Activated B cell treated with CpG ODN at 0.5 μM for 24 hours (primary cell): ENCODE data around the gene CAPZA1. TPM values are rescaled to one million over a fixed set of nuclear protein-coding genes. Genes with fewer than 3 reads are reported as not detected.

Experiments
- ATAC-seq: fragments of 200-7000 bp; cut with Tn5 transposase; one replicate; pipeline ENCODE4 v1.10.0; 2021; ENCODE audit warnings: low read depth, mild to moderate bottlenecking, moderate library complexity
- CTCF ChIA-PET: fragments of 350-600 bp; sonication (Branson Sonifier 250); formaldehyde crosslinking; loops from one replicate; lab custom pipeline; 2021; ENCODE audit warnings: antibody characterized with exemption; lab: Charles Lee
- POLR2A ChIA-PET: fragments of 350-600 bp; sonication (Branson Sonifier 250); formaldehyde crosslinking; loops from one replicate; lab custom pipeline; 2021; ENCODE audit warnings: antibody characterized with exemption; lab: Charles Lee
- DNase-seq: peaks from one replicate; pipeline ENCODE4 v3.0.0; 2022
- H3K27ac Mint-ChIP-seq: one replicate; pipeline ENCODE4 v1.8.0; 2020; ENCODE audit warnings: mixed read lengths
- H3K27me3 Mint-ChIP-seq: one replicate; pipeline ENCODE4 v1.8.0; 2021; ENCODE audit warnings: mixed read lengths
- H3K36me3 Mint-ChIP-seq: one replicate; pipeline ENCODE4 v1.8.0; 2021; ENCODE audit warnings: low read depth, mixed read lengths
- H3K4me1 Mint-ChIP-seq: one replicate; pipeline ENCODE4 v1.8.0; 2021; ENCODE audit warnings: mixed read lengths
- H3K4me3 Mint-ChIP-seq: one replicate; pipeline ENCODE4 v1.8.0; 2020; ENCODE audit warnings: mild to moderate bottlenecking, mixed read lengths
- H3K9me3 Mint-ChIP-seq: one replicate; pipeline ENCODE4 v1.8.0; 2020; ENCODE audit warnings: mixed read lengths
- CTCF ChIP-seq: fragments of 200-600 bp; IDR thresholded peaks from one replicate; pipeline ENCODE4 v1.8.0; 2022; ENCODE audit warnings: antibody characterized with exemption, mild to moderate bottlenecking
- intact Hi-C: fragments of 100-400 bp; cut with micrococcal nuclease; formaldehyde crosslinking; loops from one replicate; pipeline ENCODE4 v1.15.1; 2024
- total RNA-seq: library from RNA; stranded (reverse); gene quantifications from 2 replicates; pipeline ENCODE4 v1.2.3, GENCODE V29; 2022

The CAPZA1 gene
- total RNA-seq = 221 and 227 TPM in 2 replicates

GRCh38 chr1:112619518-112620376 is at the start of gene CAPZA1:
CAPZA1 (plus strand) TSS chr1:112619832; CDS start chr1:112619845, 13 bp downstream.
- H3K4me3 Mint-ChIP-seq = peak within 1 kb of the TSS; percentile 97
- ATAC-seq (peak; percentile 83), DNase-seq (peak; percentile 82)
- H3K9me3 Mint-ChIP-seq = no peaks in the 10 kb centered on the region
- H3K27ac Mint-ChIP-seq = peak within 1 kb of the TSS; percentile 99
- POLR2A ChIA-PET = interaction anchor here (0.6 to 4.0 kb wide), 24 partner anchors 8 to 1891 kb away, joined by 3 to 39 read pairs (median 5); partner anchors contain the start of genes CTTNBP2NL, MOV10, PHTF1 and PPM1J
- CTCF ChIA-PET = interaction anchor here (1.6 to 2.0 kb wide), 2 partner anchors 89 to 229 kb away, joined by 3 to 7 read pairs; no protein-coding TSS in a partner anchor
- H3K4me1 Mint-ChIP-seq = peaks cover 54% of the 10 kb centered on the region
- intact Hi-C loops = loop anchor here (1.0 to 10.0 kb wide), 11 partner anchors 15 to 1477 kb away; partner anchors contain the start of genes C1orf162, CEPT1, DRAM2 and LRIG2
- H3K27me3 Mint-ChIP-seq = no peaks in the 10 kb centered on the region
- no peak for TF ChIP-seq CTCF
- H3K36me3 Mint-ChIP-seq = peaks cover 41% of the 10 kb centered on the region

- no peak for ATAC-seq
- no peaks in the 10 kb centered on the region for H3K4me1 Mint-ChIP-seq
- no peak overlapping the region for H3K4me3 Mint-ChIP-seq
- POLR2A ChIA-PET = no interaction called here
- H3K9me3 Mint-ChIP-seq = no peaks in the 10 kb centered on the region
- peaks cover 37% of the 10 kb centered on the region for H3K36me3 Mint-ChIP-seq
- CTCF ChIA-PET = no interaction called here
- H3K27ac Mint-ChIP-seq = no peak overlapping the region
- H3K27me3 Mint-ChIP-seq = no peaks in the 10 kb centered on the region
- TF ChIP-seq CTCF = no peak
- intact Hi-C loops = no loop called here
- DNase-seq = no peak
These were observed 44.4 kb upstream of the CAPZA1 start for GRCh38 chr1:112575154-112575804.

- Mint-ChIP-seq H3K36me3 (peaks cover 39% of the 10 kb centered on the region), H3K27me3 (no peaks in the 10 kb centered on the region), H3K27ac (no peak overlapping the region), H3K4me3 (no peak overlapping the region), H3K9me3 (no peaks in the 10 kb centered on the region), H3K4me1 (no peaks in the 10 kb centered on the region)
- CTCF ChIA-PET = no interaction called here
- ATAC-seq (no peak), DNase-seq (no peak)
- intact Hi-C loops = no loop called here
- POLR2A ChIA-PET = no interaction called here
- TF ChIP-seq CTCF = no peak
These were observed 43.4 kb upstream of the CAPZA1 start for GRCh38 chr1:112576240-112576639.

- CTCF ChIA-PET = no interaction called here
- Mint-ChIP-seq H3K36me3 (peaks cover 30% of the 10 kb centered on the region), H3K4me1 (no peaks in the 10 kb centered on the region), H3K4me3 (no peak overlapping the region), H3K27me3 (no peaks in the 10 kb centered on the region), H3K9me3 (no peaks in the 10 kb centered on the region), H3K27ac (no peak overlapping the region)
- no peak for ATAC-seq
- DNase-seq = no peak
- intact Hi-C loops = no loop called here
- POLR2A ChIA-PET = no interaction called here
- TF ChIP-seq CTCF = no peak
These were observed 39.7 kb upstream of the CAPZA1 start for GRCh38 chr1:112579801-112580510.
